GM12878 (cell line): ENCODE measurements around the gene WFIKKN1. TPM values are rescaled to one million over a fixed set of nuclear protein-coding genes. Genes with fewer than 3 reads are reported as not detected.

Experiments used
- ATAC-seq: fragments of 200-7000 bp; cut with Tn5 transposase; 3 replicates; pipeline ENCODE4 v1.9.1; 2020; ENCODE audit warnings: mild to moderate bottlenecking, moderate library complexity
- BruUV-seq: library from RNA; stranded (reverse); fragments of 400-500 nt; replicated peaks from 2 replicates; lab custom pipeline; 2021; lab: Mats Ljungman, UMichigan
- CTCF ChIA-PET: fragments of 300-600 bp; sonication (Branson Sonifier 250); formaldehyde crosslinking; extraction: SDS; loops from one replicate; lab custom pipeline; 2021; ENCODE audit warnings: inconsistent platforms; lab: Yijun Ruan, JAX
- POLR2A ChIA-PET: fragments of 350-600 bp; formaldehyde crosslinking; extraction: SDS; loops from one replicate; lab custom pipeline; 2021; ENCODE audit warnings: inconsistent platforms; lab: Charles Lee
- RAD21 ChIA-PET: fragments of 300-600 bp; sonication (Branson Sonifier 250); formaldehyde crosslinking; loops from one replicate; lab custom pipeline; 2023; ENCODE audit warnings: antibody characterized with exemption; ENCODE audit not compliant: unreplicated experiment; lab: Charles Lee
- SMC1A ChIA-PET: fragments of 300-600 bp; sonication (Branson Sonifier 250); formaldehyde crosslinking; loops from one replicate; lab custom pipeline; 2023; ENCODE audit not compliant: unreplicated experiment, uncharacterized antibody; lab: Charles Lee
- DNase-seq: peaks from one replicate; pipeline ENCODE4 v3.0.0-alpha.2; 2011; ENCODE audit warnings: low read depth, low spot score
- FAIRE-seq: peaks from 3 replicates; lab custom pipeline; 2011; peaks lifted over from hg19 to GRCh38; lab: Jason Lieb, UNC
- H2AFZ ChIP-seq: 2 replicates; pipeline ENCODE4 v1.6.0; 2011; ENCODE audit warnings: low read depth, low read length, control low read depth; ENCODE audit not compliant: control insufficient read depth
- H3K27ac ChIP-seq: 2 replicates; pipeline ENCODE4 v1.5.1; 2011; ENCODE audit warnings: control low read depth; ENCODE audit not compliant: control insufficient read depth, insufficient read depth
- H3K27me3 ChIP-seq, 2 experiments: replicated peaks in 1 of 2; 2 replicates each; pipeline versions ENCODE4 v1.6.0 to v1.6.1; 2011; ENCODE audit warnings: low read length in 1 of 2; ENCODE audit not compliant: control insufficient read depth in 2 of 2, insufficient read depth in 2 of 2
- H3K36me3 ChIP-seq, 2 experiments: 2 replicates each; pipeline ENCODE4 v1.5.1; 2011; ENCODE audit warnings: low read length in 1 of 2; ENCODE audit not compliant: control insufficient read depth in 2 of 2, insufficient read depth in 2 of 2
- H3K4me1 ChIP-seq: 2 replicates; pipeline ENCODE4 v1.6.1; 2011; ENCODE audit warnings: mild to moderate bottlenecking, low read length, moderate library complexity, mixed read lengths; ENCODE audit not compliant: control insufficient read depth, insufficient read depth
- H3K4me2 ChIP-seq: 2 replicates; pipeline ENCODE4 v1.6.0; 2011; ENCODE audit warnings: control low read depth; ENCODE audit not compliant: control insufficient read depth, insufficient read depth
- H3K4me3 ChIP-seq: fragments of 200-600 bp; sonication (generic); 2 replicates; pipeline ENCODE4 v1.5.1; 2016
- H3K79me2 ChIP-seq: 2 replicates; pipeline ENCODE4 v1.6.0; 2011; ENCODE audit warnings: low read length; ENCODE audit not compliant: control insufficient read depth, insufficient read depth
- H3K9ac ChIP-seq: 2 replicates; pipeline ENCODE4 v1.8.0; 2011; ENCODE audit warnings: low read length, control low read depth, mixed read lengths; ENCODE audit not compliant: control insufficient read depth, insufficient read depth
- H3K9me3 ChIP-seq: replicated peaks from 3 replicates; pipeline ENCODE4 v1.5.1; 2011; ENCODE audit warnings: mild to moderate bottlenecking, low read length; ENCODE audit not compliant: control insufficient read depth, insufficient read depth
- H4K20me1 ChIP-seq: 2 replicates; pipeline ENCODE4 v1.6.0; 2011; ENCODE audit not compliant: control insufficient read depth, insufficient read depth
- CEBPB ChIP-seq, 2 experiments: fragments of 150-350 bp in 1 of 2; IDR thresholded peaks; 2 replicates each; pipeline ENCODE4 v1.6.1; 2012 to 2014; ENCODE audit warnings: low read depth in 2 of 2, low read length in 2 of 2, borderline replicate concordance in 1 of 2, inconsistent platforms in 1 of 2
- CREM ChIP-seq: IDR thresholded peaks from 2 replicates; pipeline ENCODE4 v1.6.1; 2014; ENCODE audit warnings: antibody characterized with exemption, low read depth
- IRF5 ChIP-seq: fragments of 450-650 bp; IDR thresholded peaks from 2 replicates; pipeline ENCODE4 v1.6.1; 2017; ENCODE audit warnings: borderline replicate concordance
- JUNB ChIP-seq: IDR thresholded peaks from 2 replicates; pipeline ENCODE4 v1.6.1; 2016; ENCODE audit warnings: antibody characterized with exemption, mild to moderate bottlenecking
- JUND ChIP-seq: IDR thresholded peaks from 2 replicates; pipeline ENCODE4 v1.6.1; 2012; ENCODE audit warnings: low read depth, mild to moderate bottlenecking, low read length, improper control_type of control experiment, moderate library complexity
- KDM1A ChIP-seq: fragments of 200-600 bp; sonication (generic); IDR thresholded peaks from 2 replicates; pipeline ENCODE4 v1.6.1; 2016; ENCODE audit warnings: borderline replicate concordance
- NKRF ChIP-seq: fragments of 450-650 bp; conservative IDR thresholded peaks from 2 replicates; pipeline ENCODE4 v1.6.1; 2017; ENCODE audit warnings: mild to moderate bottlenecking, moderate library complexity
- NR2C2 ChIP-seq: IDR thresholded peaks from 2 replicates; pipeline ENCODE4 v1.6.1; 2011; ENCODE audit warnings: borderline replicate concordance, low read depth; ENCODE audit not compliant: control insufficient read depth, insufficient read length
- NR2F1 ChIP-seq: fragments of 450-650 bp; conservative IDR thresholded peaks from 2 replicates; pipeline ENCODE4 v1.6.1; 2017; ENCODE audit warnings: mild to moderate bottlenecking
- SIX5 ChIP-seq: IDR thresholded peaks from 2 replicates; pipeline ENCODE4 v1.6.1; 2011; ENCODE audit warnings: mild to moderate bottlenecking, low read depth, low read length, moderate library complexity; ENCODE audit not compliant: severe bottlenecking
- SKIL ChIP-seq: fragments of 450-650 bp; IDR thresholded peaks from 2 replicates; pipeline ENCODE4 v1.6.1; 2017; ENCODE audit warnings: mild to moderate bottlenecking, low read depth, inconsistent platforms; ENCODE audit not compliant: poor library complexity, severe bottlenecking
- STAT3 ChIP-seq: IDR thresholded peaks from 2 replicates; pipeline ENCODE4 v1.6.1; 2011; ENCODE audit warnings: low read depth, low read length, improper control_type of control experiment
- SUZ12 ChIP-seq: fragments of 200-600 bp; sonication (generic); IDR thresholded peaks from one replicate; pipeline ENCODE4 v1.6.1; 2018; ENCODE audit warnings: antibody characterized with exemption, mild to moderate bottlenecking; ENCODE audit not compliant: unreplicated experiment
- TARDBP ChIP-seq: IDR thresholded peaks from 2 replicates; pipeline ENCODE4 v1.6.1; 2016; ENCODE audit warnings: borderline replicate concordance
- ZNF207 ChIP-seq: fragments of 450-650 bp; IDR thresholded peaks from 2 replicates; pipeline ENCODE4 v1.6.1; 2014; ENCODE audit warnings: antibody characterized with exemption, mild to moderate bottlenecking, borderline replicate concordance
- WGBS: methylation state at CpG from one replicate; pipeline ENCODE4 v1.1.6; 2016; ENCODE audit warnings: low lambda C conversion rate; ENCODE audit not compliant: insufficient replicate concordance, insufficient coverage; ENCODE audit errors: missing lambda C conversion rate; 5-methylcytosine and 5-hydroxymethylcytosine counted together
- in situ Hi-C: fragments of 300-500 bp; cut with MboI; formaldehyde crosslinking; loops from 9 replicates; pipeline ENCODE4 v1.14.3; 2018; ENCODE audit warnings: mixed read lengths
- intact Hi-C: fragments of 100-400 bp; cut with micrococcal nuclease; formaldehyde crosslinking; loops from one replicate; pipeline ENCODE4 v1.14.2; 2022; ENCODE audit not compliant: unreplicated experiment
- polyA plus RNA-seq, 11 experiments: library from polyadenylated mRNA; depleted of rRNA in 4 of 11; unstranded in 6 of 11; stranded (reverse) in 5 of 11; fragments of >200 nt; fragmentation: Nextera tagmentation in 4 of 11; fragmentation: Illumina TruSeq in 1 of 11; extraction: Ambion mirVana in 4 of 11; extraction: Trizol in 1 of 11; gene quantifications; 1 replicate in 1 of 11; 2 replicates in 10 of 11; pipeline versions ENCODE4 v1.2.1 to v1.2.3, GENCODE V29; 2011 to 2016; ENCODE audit warnings: inconsistent platforms in 2 of 11, missing spikeins in 2 of 11, low read depth in 1 of 11
- total RNA-seq, 4 experiments: library from RNA; depleted of rRNA in 3 of 4; stranded (reverse); fragments of >200 nt in 3 of 4; fragmentation: Illumina TruSeq in 1 of 4; extraction: Trizol in 1 of 4; gene quantifications; 2 replicates each; pipeline versions ENCODE4 v1.2.1 to v1.2.3, GENCODE V29; 2013 to 2021

WFIKKN1 gene
- total and polyA plus RNA-seq, 10 of the 15 experiments (the other 5 are each of a cell fraction or from before 2014, with no cell fraction given), result 0.01 to 0.41 (median 0.05) TPM; not detected in 2

- no TSS peak for BruUV-seq
- Histone ChIP-seq H3K36me3 (no peaks in the 10 kb centered on the region), H3K4me2 (no peak overlapping the region), H3K27ac (no peak overlapping the region), H3K79me2 (peaks cover 22% of the 10 kb centered on the region), H3K9ac (no peak overlapping the region), H3K9me3 (no peaks in the 10 kb centered on the region), H4K20me1 (no peaks in the 10 kb centered on the region), H3K4me3 (no peak overlapping the region), H3K27me3 (no peaks in the 10 kb centered on the region), H2AFZ (no peak overlapping the region), H3K4me1 (peaks cover 12% of the 10 kb centered on the region)
- SMC1A ChIA-PET, result no interaction called here
- ATAC-seq (no peak), DNase-seq (no peak), FAIRE-seq (no peak)
- 64% methylated on average over 20 of the region's 24 CpGs for WGBS
- in situ Hi-C loops, result no loop called here
- intact Hi-C loops, result no loop called here
- CTCF ChIA-PET, result interaction anchor here (0.5 to 1.0 kb wide), 2 partner anchors 72 to 206 kb away, joined by 3 to 4 read pairs; no protein-coding TSS in a partner anchor
- RAD21 ChIA-PET, result no interaction called here
- POLR2A ChIA-PET, result interaction anchor here (1.4 kb wide), 1 partner anchor 43 kb away, joined by 3 read pairs; the partner anchor contains the start of gene METTL26
- TF ChIP-seq JUND, result no peak
- TF ChIP-seq JUNB, result no peak
- TF ChIP-seq SUZ12, result no peak
- no peak for TF ChIP-seq NKRF
- no peak for TF ChIP-seq CEBPB (IDR thresholded peaks at IDR 0.05; ENCODE audit: borderline replicate concordance in 1 of 2, low read depth in 2 of 2, low read length in 2 of 2)
- TF ChIP-seq NR2F1, result no peak
- TF ChIP-seq ZNF207, result no peak
- no peak for TF ChIP-seq KDM1A
- no peak for TF ChIP-seq SKIL
- no peak for TF ChIP-seq CREM
- TF ChIP-seq TARDBP, result no peak
- TF ChIP-seq STAT3, result no peak
- TF ChIP-seq IRF5, result no peak
- no peak for TF ChIP-seq NR2C2
- no peak for TF ChIP-seq SIX5
Observed at GRCh38 chr16:592518-593306, 38.1 kb upstream of the WFIKKN1 start.
